ENCODE measurements around the gene ASCL1. TPM values are rescaled to one million over a fixed set of nuclear protein-coding genes. Genes with fewer than 3 reads are reported as not detected.

The ASCL1 gene
- total RNA-seq, 1 experiment from 2014 or later: not detected

DNA sequence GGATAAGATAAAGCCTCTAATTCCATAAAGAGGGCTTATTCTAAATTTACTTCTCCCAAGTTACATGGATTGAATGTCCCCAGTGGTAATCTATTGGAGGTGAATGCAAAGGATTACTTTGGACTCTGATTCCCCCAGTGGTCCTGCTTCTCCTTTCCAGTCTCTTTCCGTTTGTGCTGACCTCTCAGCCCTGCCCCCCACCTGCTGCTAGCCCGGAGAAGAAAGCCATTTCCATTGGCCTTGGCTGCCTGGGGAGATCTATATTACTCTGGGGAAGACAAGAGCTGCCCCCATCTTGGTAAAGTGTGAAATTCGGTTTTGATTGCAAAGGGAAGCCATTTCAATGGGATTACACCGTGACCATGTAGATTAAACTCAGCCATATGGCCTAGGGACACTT lies 13.3 kb downstream of the ASCL1 start:
- no peak overlapping the region for H3K27ac Mint-ChIP-seq (ENCODE audit: low read depth, unreplicated experiment)
- BruUV-seq (replicated peaks): no TSS peak
- CTCF ChIA-PET: no interaction called here
- TF ChIP-seq, protein P1, sequence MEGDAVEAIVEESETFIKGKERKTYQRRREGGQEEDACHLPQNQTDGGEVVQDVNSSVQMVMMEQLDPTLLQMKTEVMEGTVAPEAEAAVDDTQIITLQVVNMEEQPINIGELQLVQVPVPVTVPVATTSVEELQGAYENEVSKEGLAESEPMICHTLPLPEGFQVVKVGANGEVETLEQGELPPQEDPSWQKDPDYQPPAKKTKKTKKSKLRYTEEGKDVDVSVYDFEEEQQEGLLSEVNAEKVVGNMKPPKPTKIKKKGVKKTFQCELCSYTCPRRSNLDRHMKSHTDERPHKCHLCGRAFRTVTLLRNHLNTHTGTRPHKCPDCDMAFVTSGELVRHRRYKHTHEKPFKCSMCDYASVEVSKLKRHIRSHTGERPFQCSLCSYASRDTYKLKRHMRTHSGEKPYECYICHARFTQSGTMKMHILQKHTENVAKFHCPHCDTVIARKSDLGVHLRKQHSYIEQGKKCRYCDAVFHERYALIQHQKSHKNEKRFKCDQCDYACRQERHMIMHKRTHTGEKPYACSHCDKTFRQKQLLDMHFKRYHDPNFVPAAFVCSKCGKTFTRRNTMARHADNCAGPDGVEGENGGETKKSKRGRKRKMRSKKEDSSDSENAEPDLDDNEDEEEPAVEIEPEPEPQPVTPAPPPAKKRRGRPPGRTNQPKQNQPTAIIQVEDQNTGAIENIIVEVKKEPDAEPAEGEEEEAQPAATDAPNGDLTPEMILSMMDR (IDR thresholded peaks at IDR 0.05; ENCODE audit: unreplicated experiment): no peak
- intact Hi-C loops (cut with micrococcal nuclease): no loop called here
- H3K36me3 Mint-ChIP-seq (ENCODE audit: insufficient read depth, unreplicated experiment): no peaks in the 10 kb centered on the region
- no peak for DNase-seq (ENCODE audit: unreplicated experiment)
- H3K4me3 Mint-ChIP-seq (ENCODE audit: unreplicated experiment): no peak overlapping the region
- peaks cover 9% of the 10 kb centered on the region for H3K9me3 Mint-ChIP-seq (ENCODE audit: unreplicated experiment)
- POLR2A ChIA-PET: no interaction called here
- H3K4me1 Mint-ChIP-seq (ENCODE audit: insufficient read depth, unreplicated experiment): no peaks in the 10 kb centered on the region
- peaks cover 6% of the 10 kb centered on the region for H3K27me3 Mint-ChIP-seq (ENCODE audit: insufficient read depth, unreplicated experiment)

DNA sequence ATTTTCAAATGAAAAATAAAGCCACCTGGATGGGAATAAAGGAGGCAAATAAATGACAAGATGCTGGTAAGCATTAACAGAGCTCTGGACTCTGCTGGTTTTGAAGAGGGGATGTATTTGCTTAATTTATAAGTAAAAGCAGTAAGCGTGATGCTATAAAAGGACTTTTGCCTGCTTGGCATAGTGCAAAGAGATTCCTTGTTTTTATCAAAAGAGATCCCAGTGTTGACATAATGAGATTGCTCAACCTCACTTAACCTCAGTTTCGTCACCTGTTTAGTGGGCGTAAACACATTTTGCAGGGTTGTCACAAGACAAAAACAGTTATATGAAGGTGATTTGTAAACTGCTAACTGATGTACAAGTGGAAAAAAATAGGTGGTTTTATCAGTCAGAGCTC lies 13.8 kb downstream of the ASCL1 start:
- intact Hi-C loops (cut with micrococcal nuclease): no loop called here
- BruUV-seq (replicated peaks): no TSS peak
- peaks cover 1% of the 10 kb centered on the region for H3K27me3 Mint-ChIP-seq (ENCODE audit: insufficient read depth, unreplicated experiment)

DNA sequence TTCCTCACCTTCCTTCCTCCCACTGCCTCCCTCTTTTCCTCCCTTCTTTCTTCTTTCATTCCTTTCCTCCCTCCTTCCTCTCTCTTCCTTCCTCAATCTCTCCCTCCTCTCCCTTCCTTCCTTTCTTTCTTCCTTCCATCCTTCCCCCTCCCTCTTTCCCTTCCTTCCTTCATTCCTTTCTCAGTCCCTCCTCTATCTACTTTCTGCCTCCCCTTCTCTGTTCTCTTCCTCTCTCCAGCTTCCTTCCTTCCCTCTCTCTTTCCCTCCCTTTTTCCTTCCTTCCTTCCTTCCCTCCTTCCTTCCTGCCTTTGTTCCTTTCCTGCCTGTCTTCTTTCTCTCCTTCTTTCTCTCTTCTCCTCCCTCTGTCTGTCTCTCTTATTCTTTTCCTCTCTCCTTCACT lies 16.1 kb downstream of the ASCL1 start:
- no peaks in the 10 kb centered on the region for H3K27me3 Mint-ChIP-seq (ENCODE audit: insufficient read depth, unreplicated experiment)
- no peaks in the 10 kb centered on the region for H3K4me1 Mint-ChIP-seq (ENCODE audit: insufficient read depth, unreplicated experiment)
- CTCF ChIA-PET: interaction anchor here (0.6 to 0.7 kb wide), 2 partner anchors 352 to 1185 kb away, joined by 3 read pairs; no protein-coding TSS in a partner anchor
- TF ChIP-seq, protein P1 (IDR thresholded peaks at IDR 0.05; ENCODE audit: unreplicated experiment): no peak
- H3K4me3 Mint-ChIP-seq (ENCODE audit: unreplicated experiment): no peak overlapping the region
- DNase-seq (ENCODE audit: unreplicated experiment): no peak
- BruUV-seq (replicated peaks): no TSS peak
- intact Hi-C loops (cut with micrococcal nuclease): no loop called here
- POLR2A ChIA-PET: no interaction called here
- no peaks in the 10 kb centered on the region for H3K36me3 Mint-ChIP-seq (ENCODE audit: insufficient read depth, unreplicated experiment)
- H3K27ac Mint-ChIP-seq (ENCODE audit: low read depth, unreplicated experiment): no peak overlapping the region
- peaks cover 11% of the 10 kb centered on the region for H3K9me3 Mint-ChIP-seq (ENCODE audit: unreplicated experiment)

More for the DNA sequence above, 13.8 kb downstream of the ASCL1 start:
- TF ChIP-seq, protein P1 (IDR thresholded peaks at IDR 0.05; ENCODE audit: unreplicated experiment): no peak
- ChIA-PET CTCF (no interaction called here), POLR2A (no interaction called here)
- no peaks in the 10 kb centered on the region for H3K36me3 Mint-ChIP-seq (ENCODE audit: insufficient read depth, unreplicated experiment)
- no peak for DNase-seq (ENCODE audit: unreplicated experiment)
- no peak overlapping the region for H3K4me3 Mint-ChIP-seq (ENCODE audit: unreplicated experiment)
- no peak overlapping the region for H3K27ac Mint-ChIP-seq (ENCODE audit: low read depth, unreplicated experiment)
- H3K9me3 Mint-ChIP-seq (ENCODE audit: unreplicated experiment): peaks cover 10% of the 10 kb centered on the region
- H3K4me1 Mint-ChIP-seq (ENCODE audit: insufficient read depth, unreplicated experiment): no peaks in the 10 kb centered on the region

DNA sequence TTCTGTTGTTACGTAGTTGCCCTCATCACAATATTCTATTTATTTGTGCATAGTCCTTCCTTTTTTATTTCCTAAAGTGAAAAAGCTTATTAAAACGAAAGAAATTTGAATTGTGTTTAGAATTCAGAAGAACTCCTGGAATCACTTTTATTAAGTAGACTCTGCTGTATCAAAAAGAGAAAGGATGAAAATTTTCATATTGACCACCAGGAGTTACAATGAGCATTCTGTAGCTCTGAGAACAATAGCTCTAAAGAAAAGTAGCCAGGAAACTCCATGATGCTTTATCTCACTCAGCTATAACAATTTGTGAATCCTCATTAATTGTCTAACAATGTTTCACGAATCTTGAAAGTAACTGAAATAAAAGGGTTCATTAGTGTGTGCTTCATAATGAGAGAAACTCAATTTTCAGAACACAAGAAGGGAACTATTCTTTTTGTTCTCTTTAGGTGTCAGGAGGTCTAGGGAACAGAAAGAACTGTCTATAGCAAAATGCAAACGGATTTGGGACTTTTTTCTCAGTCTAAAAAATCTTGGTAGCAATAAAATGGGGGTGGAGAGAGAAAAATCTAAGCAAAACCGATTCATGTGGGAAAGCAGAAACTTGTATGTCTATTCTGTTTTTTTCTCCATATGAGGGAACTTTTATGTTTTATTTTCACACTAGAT lies 19.3 kb downstream of the ASCL1 start:
- intact Hi-C loops (cut with micrococcal nuclease): no loop called here
- Mint-ChIP-seq H3K4me3 (ENCODE audit: unreplicated experiment) (no peak overlapping the region), H3K9me3 (ENCODE audit: unreplicated experiment) (peaks cover 11% of the 10 kb centered on the region), H3K4me1 (ENCODE audit: insufficient read depth, unreplicated experiment) (no peaks in the 10 kb centered on the region), H3K27me3 (ENCODE audit: insufficient read depth, unreplicated experiment) (no peaks in the 10 kb centered on the region), H3K36me3 (ENCODE audit: insufficient read depth, unreplicated experiment) (no peaks in the 10 kb centered on the region), H3K27ac (ENCODE audit: low read depth, unreplicated experiment) (no peak overlapping the region)
- BruUV-seq (replicated peaks): no TSS peak
- no peak for DNase-seq (ENCODE audit: unreplicated experiment)
- ChIA-PET POLR2A (no interaction called here), CTCF (no interaction called here)
- TF ChIP-seq, protein P1 (IDR thresholded peaks at IDR 0.05; ENCODE audit: unreplicated experiment): no peak
